HCT116 (cell line): ENCODE data around the gene INTS3. TPM values are rescaled to one million over a fixed set of nuclear protein-coding genes. Genes with fewer than 3 reads are reported as not detected.

ENCODE experiments used
- ATAC-seq: fragments of 200-7000 bp; cut with Tn5 transposase; 2 replicates; pipeline ENCODE4 v1.9.1; 2020; ENCODE audit warnings: mild to moderate bottlenecking, moderate library complexity
- BruUV-seq: library from RNA; stranded (reverse); fragments of 400-500 nt; replicated peaks from 2 replicates; lab custom pipeline; 2021; lab: Mats Ljungman, UMichigan
- CTCF ChIA-PET: fragments of 300-600 bp; sonication (Branson Sonifier 250); formaldehyde crosslinking; loops from one replicate; lab custom pipeline; 2021; ENCODE audit warnings: antibody characterized with exemption; lab: Charles Lee
- POLR2A ChIA-PET: fragments of 300-600, 350-600 bp; sonication (Branson Sonifier 250); formaldehyde crosslinking; loops from one replicate; lab custom pipeline; 2021; ENCODE audit warnings: antibody characterized with exemption; lab: Charles Lee
- RAD21 ChIA-PET, 2 experiments: fragments of 300-600 bp; sonication (Branson Sonifier 250); formaldehyde crosslinking; loops; one replicate each; lab custom pipeline; 2023; ENCODE audit warnings: low total read pairs in 2 of 2; ENCODE audit not compliant: uncharacterized antibody in 2 of 2, unreplicated experiment in 2 of 2, low non-redundant PET in 1 of 2; lab: Charles Lee
- DNase-seq: peaks from one replicate; pipeline ENCODE4 v3.0.0-alpha.2; 2010; ENCODE audit warnings: low read depth, low spot score
- H2AFZ ChIP-seq: fragments of 200-600 bp; shearing (Covaris generic), sonication (generic); 2 replicates; pipeline ENCODE4 v1.6.1; 2017; ENCODE audit warnings: low read depth, mixed run types, mixed read lengths, antibody characterized with exemption, low read length; ENCODE audit not compliant: poor library complexity, severe bottlenecking
- H3K27ac ChIP-seq: 2 replicates; pipeline ENCODE4 v1.5.1; 2012; ENCODE audit warnings: low read depth, low read length
- H3K27me3 ChIP-seq: fragments of 200-600 bp; sonication (generic); 2 replicates; pipeline ENCODE4 v1.6.1; 2016; ENCODE audit warnings: mixed run types, low read length, mixed read lengths; ENCODE audit not compliant: insufficient read depth
- H3K36me3 ChIP-seq, 2 experiments: fragments of 200-500 bp in 1 of 2; fragments of 200-600 bp in 1 of 2; sonication (Bioruptor generic) in 1 of 2; sonication (generic) in 1 of 2; 2 replicates each; pipeline versions ENCODE4 v1.5.1 to v1.6.1; 2014 to 2016; ENCODE audit warnings: low read length in 2 of 2, inconsistent platforms in 1 of 2, mixed read lengths in 1 of 2, mixed run types in 1 of 2; ENCODE audit not compliant: insufficient read depth in 2 of 2, control insufficient read depth in 1 of 2
- H3K4me1 ChIP-seq, 2 experiments: fragments of 200-600 bp in 1 of 2; sonication (generic) in 1 of 2; 2 replicates each; pipeline versions ENCODE4 v1.5.1 to v1.6.1; 2012 to 2017; ENCODE audit warnings: low read length in 2 of 2, inconsistent platforms in 1 of 2, mild to moderate bottlenecking in 1 of 2, mixed read lengths in 1 of 2, mixed run types in 1 of 2, moderate library complexity in 1 of 2; ENCODE audit not compliant: insufficient read depth in 2 of 2, control insufficient read depth in 1 of 2
- H3K4me2 ChIP-seq: fragments of 200-600 bp; sonication (generic); 2 replicates; pipeline ENCODE4 v1.6.1; 2017; ENCODE audit warnings: mixed run types, low read length, mixed read lengths
- H3K4me3 ChIP-seq, 2 experiments: fragments of 200-600 bp in 1 of 2; sonication (generic) in 1 of 2; replicated peaks in 1 of 2; 2 replicates each; pipeline ENCODE4 v1.5.1; 2011 to 2016; ENCODE audit warnings: low read length in 2 of 2, control low read depth in 1 of 2, low read depth in 1 of 2, mild to moderate bottlenecking in 1 of 2, mixed read lengths in 1 of 2, mixed run types in 1 of 2
- H3K79me2 ChIP-seq: fragments of 200-600 bp; sonication (generic); 2 replicates; pipeline ENCODE4 v1.6.1; 2017; ENCODE audit warnings: mild to moderate bottlenecking, mixed run types, low read length, moderate library complexity, mixed read lengths; ENCODE audit not compliant: insufficient read depth
- H3K9ac ChIP-seq: fragments of 200-600 bp; sonication (generic); 2 replicates; pipeline ENCODE4 v1.6.1; 2016; ENCODE audit warnings: low read length, mixed read lengths
- H3K9me2 ChIP-seq: fragments of 200-600 bp; sonication (generic), shearing (Covaris generic); 2 replicates; pipeline ENCODE4 v1.6.1; 2017; ENCODE audit warnings: mixed run types, mild to moderate bottlenecking, moderate library complexity; ENCODE audit not compliant: insufficient read depth
- H3K9me3 ChIP-seq, 2 experiments: fragments of 200-500 bp in 1 of 2; fragments of 200-600 bp in 1 of 2; sonication (Bioruptor generic) in 1 of 2; sonication (generic) in 1 of 2; 2 replicates each; pipeline ENCODE4 v1.6.1; 2014 to 2017; ENCODE audit warnings: low read length in 2 of 2, mixed read lengths in 2 of 2, inconsistent platforms in 1 of 2, low read depth in 1 of 2, mild to moderate bottlenecking in 1 of 2, mixed run types in 1 of 2, moderate library complexity in 1 of 2; ENCODE audit not compliant: control insufficient read depth in 1 of 2, insufficient read depth in 1 of 2
- H4K20me1 ChIP-seq: fragments of 200-600 bp; sonication (generic), shearing (Covaris generic); 2 replicates; pipeline ENCODE4 v1.6.1; 2017; ENCODE audit warnings: mixed run types, mild to moderate bottlenecking, moderate library complexity; ENCODE audit not compliant: insufficient read depth
- CEBPB ChIP-seq: IDR thresholded peaks from 2 replicates; pipeline ENCODE4 v1.6.1; 2012; ENCODE audit warnings: low read depth
- EGR1 ChIP-seq: IDR thresholded peaks from 2 replicates; pipeline ENCODE4 v1.6.1; 2012; ENCODE audit warnings: low read depth
- ELF1 ChIP-seq: IDR thresholded peaks from 2 replicates; pipeline ENCODE4 v1.6.1; 2012; ENCODE audit warnings: low read depth, borderline replicate concordance
- EZH2 ChIP-seq: fragments of 200-600 bp; sonication (generic); IDR thresholded peaks from 2 replicates; pipeline ENCODE4 v1.6.1; 2017; ENCODE audit warnings: antibody characterized with exemption, mixed run types
- EZH2phosphoT487 ChIP-seq: fragments of 200-600 bp; IDR thresholded peaks from 2 replicates; pipeline ENCODE4 v1.6.1; 2018; ENCODE audit warnings: antibody characterized with exemption, borderline replicate concordance
- FOSL1 ChIP-seq: IDR thresholded peaks from 2 replicates; pipeline ENCODE4 v1.6.1; 2012; ENCODE audit warnings: low read depth
- JUND ChIP-seq: IDR thresholded peaks from 2 replicates; pipeline ENCODE4 v1.6.1; 2012
- POLR2A ChIP-seq: IDR thresholded peaks from 2 replicates; pipeline ENCODE4 v1.7.0; 2011; ENCODE audit warnings: borderline replicate concordance; ENCODE audit not compliant: insufficient read depth, insufficient read length; ENCODE audit errors: extremely low read depth
- POLR2AphosphoS5 ChIP-seq: IDR thresholded peaks from 2 replicates; pipeline ENCODE4 v1.6.1; 2011; ENCODE audit warnings: mild to moderate bottlenecking, low read depth, low read length, moderate library complexity
- RAD21 ChIP-seq: IDR thresholded peaks from 2 replicates; pipeline ENCODE4 v1.6.1; 2012; ENCODE audit warnings: low read depth, mild to moderate bottlenecking
- SP1 ChIP-seq: IDR thresholded peaks from 2 replicates; pipeline ENCODE4 v1.6.1; 2012; ENCODE audit warnings: low read depth
- YY1 ChIP-seq: IDR thresholded peaks from 2 replicates; pipeline ENCODE4 v1.6.1; 2011; ENCODE audit warnings: low read length, low read depth, moderate library complexity, mild to moderate bottlenecking; ENCODE audit not compliant: insufficient replicate concordance; ENCODE audit errors: extremely low read depth
- ZNF274 ChIP-seq: fragments of 200-500 bp; sonication (Bioruptor generic); IDR thresholded peaks from 2 replicates; pipeline ENCODE4 v1.6.1; 2014; ENCODE audit warnings: mild to moderate bottlenecking, low read depth, low read length, inconsistent platforms
- intact Hi-C: fragments of 100-400 bp; cut with micrococcal nuclease; formaldehyde crosslinking; loops from 2 replicates; pipeline ENCODE4 v1.10.0; 2022
- total RNA-seq: library from RNA; stranded (reverse); gene quantifications from one replicate; pipeline ENCODE4 v1.2.1, GENCODE V29; 2021; ENCODE audit not compliant: unreplicated experiment
- TF ChIP-seq, protein P1 (sequence below): IDR thresholded peaks from 2 replicates; pipeline ENCODE4 v1.6.1; 2012

The INTS3 gene
- total RNA-seq, 1 experiment from 2014 or later: 47.6 TPM

DNA sequence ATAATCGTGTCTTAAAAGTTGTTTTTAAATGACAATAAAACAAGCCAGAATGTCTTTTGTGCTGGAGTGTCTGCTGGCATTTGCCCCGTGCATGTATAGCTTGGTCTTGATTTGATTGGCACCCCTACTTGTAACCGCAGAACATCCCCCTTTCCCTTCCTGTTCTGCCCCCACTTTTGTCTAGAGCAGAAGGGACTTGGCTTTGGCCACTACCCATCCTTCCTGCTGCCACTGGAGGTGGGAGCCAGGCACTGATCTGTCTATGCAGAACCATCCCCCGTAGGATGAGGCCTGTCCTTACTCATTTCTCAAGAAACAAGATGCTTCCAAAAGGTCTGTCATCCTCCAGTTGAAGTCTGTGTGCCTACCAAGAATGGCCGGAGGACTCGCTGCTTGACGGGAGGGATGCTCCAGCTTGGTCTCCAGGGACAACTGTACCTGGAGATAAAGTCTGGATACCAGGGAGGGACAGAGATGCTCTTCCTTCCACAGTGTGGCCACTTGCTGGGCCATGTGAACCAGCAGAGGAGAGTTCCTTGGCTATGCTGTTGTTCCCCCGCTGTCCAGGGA, 46.3 kb downstream of the INTS3 start (continued):
- TF ChIP-seq, protein P1, sequence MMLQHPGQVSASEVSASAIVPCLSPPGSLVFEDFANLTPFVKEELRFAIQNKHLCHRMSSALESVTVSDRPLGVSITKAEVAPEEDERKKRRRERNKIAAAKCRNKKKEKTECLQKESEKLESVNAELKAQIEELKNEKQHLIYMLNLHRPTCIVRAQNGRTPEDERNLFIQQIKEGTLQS: no peak
- no peak for TF ChIP-seq POLR2A
- TF ChIP-seq ZNF274: no peak
- no peak for TF ChIP-seq SP1
- no peak for TF ChIP-seq CEBPB
- TF ChIP-seq FOSL1: no peak
- no peak for TF ChIP-seq EZH2

DNA sequence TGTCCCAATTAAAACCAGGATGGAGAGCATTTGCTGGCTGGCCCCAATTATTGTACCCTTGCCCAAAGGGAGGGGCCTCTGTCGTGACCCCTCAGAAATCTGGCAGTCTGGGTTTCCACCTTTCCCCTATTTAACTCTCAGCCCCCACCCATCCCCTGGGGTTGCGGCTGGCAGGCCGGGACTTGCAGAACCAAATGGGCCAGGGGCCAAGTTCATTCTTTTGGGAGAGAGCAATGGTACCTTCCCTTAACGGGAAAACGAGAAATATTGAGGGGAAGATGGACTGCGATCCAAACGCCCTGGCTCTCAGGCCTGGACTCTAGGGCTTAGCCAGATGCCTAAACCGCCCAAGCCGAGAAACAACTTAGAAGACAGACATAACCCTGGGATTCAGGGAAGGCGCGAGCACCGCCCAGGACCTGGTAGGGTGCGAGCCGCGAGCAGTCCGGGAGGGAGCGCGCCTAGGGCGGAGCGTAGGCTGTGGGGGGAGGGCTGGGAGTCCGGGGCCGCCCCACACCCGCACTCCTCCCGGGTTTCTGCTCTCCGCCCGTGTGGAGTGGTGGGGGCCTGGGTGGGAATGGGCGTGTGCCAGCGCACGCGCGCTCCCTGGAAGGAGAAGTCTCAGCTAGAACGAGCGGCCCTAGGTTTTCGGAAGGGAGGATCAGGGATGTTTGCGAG, 47.1 kb downstream of the INTS3 start, which contains the start of gene SLC27A3:
Gene SLC27A3, plus strand, starts transcription at position 628 of the 678 bp plus-strand sequence. CDS start 91 bp downstream, outside the sequence.
- Histone ChIP-seq H3K36me3 (peaks cover 4 to 21% of the 10 kb centered on the region in 2 experiments; a peak in 2 of 4 replicates), H3K4me3 (peak within 1 kb of the TSS; percentile 68 to 85), H3K27ac (peak within 1 kb of the TSS; percentile 96), H3K27me3 (no peaks in the 10 kb centered on the region), H3K9me2 (no peaks in the 10 kb centered on the region), H3K9me3 (no peaks in the 10 kb centered on the region), H4K20me1 (no peaks in the 10 kb centered on the region), H3K4me1 (peaks cover 14 to 26% of the 10 kb centered on the region in 2 experiments), H3K4me2 (peak within 1 kb of the TSS; percentile 87), H3K79me2 (no peaks in the 10 kb centered on the region)
- peak; percentile 82 for ATAC-seq
- CTCF ChIA-PET: interaction anchor here (1.4 to 1.5 kb wide), 2 partner anchors 211 to 212 kb away, joined by 4 to 5 read pairs; partner anchors contain the start of gene RAB13
- RAD21 ChIA-PET: interaction anchor here in 1 of 2 experiments (1.3 kb wide), 1 partner anchor 103 kb away, joined by 3 read pairs; no protein-coding TSS in a partner anchor
- intact Hi-C loops: loop anchor here (10.0 kb wide), 1 partner anchor 100 kb away; the partner anchor contains the start of genes ILF2 and NPR1
- TF ChIP-seq, protein P1: no peak
- TF ChIP-seq EGR1: no peak
- peak; percentile 66 for TF ChIP-seq POLR2AphosphoS5
- TF ChIP-seq ELF1: no peak
- no peak for TF ChIP-seq RAD21
- no peak for TF ChIP-seq JUND
- TF ChIP-seq EZH2phosphoT487: no peak
- peak; percentile 49 for TF ChIP-seq YY1
- peak; percentile 48 for TF ChIP-seq POLR2A
- TF ChIP-seq, all 23 proteins: peak for 3
- peak; percentile 27 for DNase-seq
- peak within 1 kb of the TSS; percentile 79 for H3K9ac ChIP-seq
- no peak within 1 kb of the TSS for H2AFZ ChIP-seq
- no TSS peak for BruUV-seq
- POLR2A ChIA-PET: interaction anchor here (1.0 to 1.3 kb wide), 3 partner anchors 103 to 216 kb away, joined by 3 to 7 read pairs (median 5); partner anchors contain the start of gene RPS27
